DMS79 treated with DMSO at 0.1 percent for 48 hours (cell line): Measurements from ENCODE around the gene AZU1.
"Not testable (repeated sequence)": the region's sequence is repeated elsewhere in the genome, so short reads cannot be mapped to it uniquely, and the experiment has no call there.

ENCODE experiments used
- DNase-seq: peaks from one replicate; lab custom pipeline; 2025; lab: John Stamatoyannopoulos, UW

The AZU1 gene

GRCh38 chr19:831407-832369 is 4.1 kb downstream of the AZU1 start:
- DNase-seq: no peak

GRCh38 chr19:834216-834615 is 6.6 kb downstream of the AZU1 start:
- DNase-seq: no peak

- DNase-seq: no peak
These were observed 7.7 kb downstream of the AZU1 start for GRCh38 chr19:835210-835810.

- DNase-seq: no peak
These were observed 13.0 kb downstream of the AZU1 start, which contains the start of gene PRTN3 for GRCh38 chr19:840519-841206. TSS of gene PRTN3 (plus strand) at chr19:840999. CDS start at chr19:841009, 10 bp downstream.

GRCh38 chr19:842802-843179 is 15.2 kb downstream of the AZU1 start:
- DNase-seq: not testable (repeated sequence)

- peak; percentile 10 for DNase-seq
These were observed 15.7 kb downstream of the AZU1 start for GRCh38 chr19:843180-843835.

GRCh38 chr19:843836-844545 is 16.4 kb downstream of the AZU1 start:
- DNase-seq: no peak

GRCh38 chr19:844546-844971 is 16.9 kb downstream of the AZU1 start:
- DNase-seq: peak; percentile 15

GRCh38 chr19:845707-846521 is 18.3 kb downstream of the AZU1 start:
- DNase-seq: no peak

GRCh38 chr19:848386-848921 is 20.8 kb downstream of the AZU1 start:
- no peak for DNase-seq

GRCh38 chr19:849195-849594 is 21.6 kb downstream of the AZU1 start:
- DNase-seq: not testable (repeated sequence)

GRCh38 chr19:850221-850978 is 22.8 kb downstream of the AZU1 start:
- peak; percentile 14 for DNase-seq

GRCh38 chr19:850979-851335 is 23.3 kb downstream of the AZU1 start:
- DNase-seq: no peak

GRCh38 chr19:852136-853013 is 24.7 kb downstream of the AZU1 start, which contains the start of gene ELANE:
TSS of gene ELANE (plus strand) at chr19:852303. CDS start at chr19:852329, 26 bp downstream.
- no peak for DNase-seq

- DNase-seq: no peak
These were observed 25.5 kb downstream of the AZU1 start for GRCh38 chr19:853014-853585.

- not testable (repeated sequence) for DNase-seq
These were observed 26.1 kb downstream of the AZU1 start for GRCh38 chr19:853614-854220.

- no peak for DNase-seq
These were observed 26.9 kb downstream of the AZU1 start for GRCh38 chr19:854549-854948.

- no peak for DNase-seq
These were observed 27.5 kb downstream of the AZU1 start for GRCh38 chr19:855142-855541.
